Inflammatory macrophage (primary cell): ENCODE measurements around the gene KRTAP4-3.
"Not testable (repeated sequence)": the region's sequence is repeated elsewhere in the genome, so short reads cannot be mapped to it uniquely, and the experiment has no call there.

Experiments
- DNase-seq, 2 donors: peaks; one replicate each; pipeline ENCODE4 v3.0.0-alpha.2; 2020 to 2022

KRTAP4-3 gene

DNA sequence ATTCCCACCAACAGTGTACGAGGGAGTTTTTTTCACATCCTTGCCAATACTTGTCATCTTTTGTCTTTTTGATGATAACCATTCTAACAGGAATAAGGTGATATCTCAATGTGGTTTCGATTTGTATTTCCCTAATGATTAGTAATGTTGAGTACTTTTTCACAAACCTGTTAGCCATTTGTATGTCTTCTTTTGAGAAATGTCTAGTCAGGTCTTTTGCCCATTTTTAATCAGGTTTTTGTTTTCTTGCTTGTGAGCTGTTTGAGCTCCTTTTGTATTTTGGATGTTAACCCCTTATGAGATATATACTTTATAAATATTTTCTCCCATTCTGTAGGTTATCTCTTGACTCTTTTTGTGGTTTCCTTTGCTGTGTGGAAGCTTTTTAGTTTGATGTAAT lies 16.5 kb downstream of the KRTAP4-3 start:
- DNase-seq: no peak

- no peak for DNase-seq
Observed at GRCh38 chr17:41150026-41150425, 18.0 kb downstream of the KRTAP4-3 start.

- no peak for DNase-seq
Observed at GRCh38 chr17:41149652-41149985, 18.4 kb downstream of the KRTAP4-3 start, which contains the start of gene KRTAP4-5. KRTAP4-5 (minus strand) TSS chr17:41149825; CDS start chr17:41149767, 58 bp downstream.

- DNase-seq: not testable (repeated sequence)
Observed at GRCh38 chr17:41148971-41149651, 18.9 kb downstream of the KRTAP4-3 start.

- DNase-seq: no peak
Observed at GRCh38 chr17:41147531-41148204, 20.4 kb downstream of the KRTAP4-3 start.

- DNase-seq: no peak
Observed at GRCh38 chr17:41145261-41145660, 22.8 kb downstream of the KRTAP4-3 start.

DNA sequence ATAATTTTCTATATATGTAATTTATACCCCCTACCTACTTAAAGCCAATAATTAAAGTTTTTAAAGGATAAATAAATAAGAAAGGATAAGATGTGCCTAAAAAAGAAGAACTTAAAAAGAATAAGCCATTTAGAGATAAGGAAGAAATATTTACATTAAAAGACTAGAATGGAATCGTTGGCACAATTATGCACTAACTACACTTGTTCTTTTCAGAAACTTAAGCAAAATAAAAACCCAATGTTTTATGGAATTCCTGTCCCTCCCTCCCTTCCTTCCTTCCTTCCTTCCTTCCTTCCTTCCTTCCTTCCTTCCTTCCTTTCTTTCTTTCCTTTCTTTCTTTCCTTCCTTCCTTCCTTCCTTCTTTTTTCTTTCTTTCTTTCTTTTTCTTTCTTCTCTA lies 23.2 kb downstream of the KRTAP4-3 start:
- no peak for DNase-seq

GRCh38 chr17:41141361-41141760 lies 26.7 kb downstream of the KRTAP4-3 start:
- no peak for DNase-seq

DNA sequence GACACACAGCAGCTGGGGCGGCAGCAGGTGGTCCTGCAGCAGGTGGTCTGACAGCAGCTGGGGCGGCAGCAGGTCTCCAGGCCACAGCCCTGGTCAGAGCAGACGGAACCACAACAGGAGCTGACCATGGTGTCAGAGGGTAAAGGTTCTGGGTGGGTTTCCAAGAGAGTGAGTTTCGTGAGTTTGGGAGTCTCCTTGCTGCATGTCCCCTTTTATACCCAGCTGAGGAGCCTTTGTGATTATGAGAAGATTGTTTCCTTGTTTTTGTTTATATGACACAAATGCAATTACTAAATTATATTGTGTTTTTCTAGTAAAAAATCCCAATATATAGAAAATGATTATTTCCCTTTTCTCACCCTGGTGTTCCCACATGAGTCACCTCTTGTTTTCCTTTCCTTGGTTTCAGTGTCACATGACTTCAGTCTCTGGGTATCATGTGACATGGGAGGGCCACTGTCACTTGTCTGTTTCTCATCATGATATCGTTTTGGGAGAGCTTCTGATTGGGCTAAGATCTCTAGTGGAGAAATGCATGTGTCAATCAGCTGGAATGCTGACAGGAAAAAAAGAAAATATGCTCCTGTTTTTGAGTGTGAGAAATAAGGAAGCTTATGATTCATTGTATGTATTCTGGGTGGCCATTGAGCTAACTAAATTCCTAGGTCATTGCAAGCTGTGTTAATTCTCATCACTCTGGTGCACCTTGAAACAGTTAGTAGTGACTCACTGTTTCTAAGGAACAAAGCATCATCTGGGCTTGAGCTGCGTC lies 27.5 kb downstream of the KRTAP4-3 start, which contains the start of gene KRTAP4-6:
Gene KRTAP4-6, minus strand, starts transcription at position 185 of the 772 bp plus-strand sequence. Its CDS starts 57 bp downstream, at position 128.
- DNase-seq: peak in 1 of 2 donors; percentile 6

DNA sequence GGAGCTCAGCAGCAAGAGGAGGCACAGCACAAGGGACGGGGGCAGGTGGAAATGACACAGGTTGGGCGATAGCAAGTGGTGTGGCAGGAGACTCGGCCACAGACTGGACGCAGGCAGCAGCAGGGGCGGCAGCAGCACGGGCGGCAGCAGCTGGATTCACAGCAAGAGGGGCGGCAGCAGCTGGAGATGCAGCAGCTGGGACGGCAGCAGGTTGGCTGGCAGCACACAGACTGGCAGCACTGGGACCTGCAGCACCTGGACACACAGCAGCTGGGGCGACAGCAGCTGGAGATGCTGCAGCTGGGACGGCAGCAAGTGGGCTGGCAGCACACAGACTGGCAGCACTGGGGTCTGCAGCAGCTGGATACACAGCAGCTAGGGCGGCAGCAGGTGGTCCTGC lies 28.2 kb downstream of the KRTAP4-3 start:
- DNase-seq: not testable (repeated sequence)

GRCh38 chr17:41133880-41134735 lies 33.9 kb downstream of the KRTAP4-3 start:
- DNase-seq: no peak

DNA sequence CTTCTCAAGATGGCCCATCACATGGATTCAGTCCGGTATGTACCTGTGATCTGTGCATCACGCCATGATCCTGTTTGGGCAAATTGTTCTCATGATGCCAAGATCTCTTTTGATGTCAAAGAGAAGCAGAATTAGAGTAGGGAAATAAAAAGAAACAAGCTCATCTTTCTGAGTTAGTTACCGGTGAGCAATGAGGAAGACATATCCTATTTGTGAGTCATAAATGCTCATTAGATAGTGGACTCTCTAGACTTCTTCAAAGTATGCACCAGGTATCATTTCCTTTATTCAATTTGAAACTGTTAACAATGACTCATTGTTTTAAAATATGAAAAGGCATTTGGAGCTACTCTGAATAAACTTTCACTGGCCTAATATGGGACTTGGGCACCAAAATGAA lies 36.0 kb downstream of the KRTAP4-3 start:
- DNase-seq: no peak

DNA sequence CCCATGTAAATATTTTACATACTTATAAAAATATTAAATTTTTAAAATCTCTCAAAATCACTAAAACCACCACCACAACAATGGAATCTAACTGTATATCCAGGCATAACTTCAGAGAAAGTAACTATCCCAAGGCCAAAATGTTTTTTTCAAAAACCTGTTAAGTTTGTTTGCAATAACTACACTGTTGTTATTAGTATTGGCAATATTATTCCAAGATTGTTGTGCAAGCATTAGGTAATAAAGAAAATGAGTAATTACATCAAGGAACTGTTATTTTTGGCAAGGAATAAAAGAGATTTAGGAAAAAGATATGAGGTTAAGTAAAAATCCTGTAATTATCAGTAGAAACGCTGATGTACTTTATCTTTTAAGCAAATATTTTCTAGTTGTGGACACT lies 40.6 kb downstream of the KRTAP4-3 start:
- no peak for DNase-seq

DNA sequence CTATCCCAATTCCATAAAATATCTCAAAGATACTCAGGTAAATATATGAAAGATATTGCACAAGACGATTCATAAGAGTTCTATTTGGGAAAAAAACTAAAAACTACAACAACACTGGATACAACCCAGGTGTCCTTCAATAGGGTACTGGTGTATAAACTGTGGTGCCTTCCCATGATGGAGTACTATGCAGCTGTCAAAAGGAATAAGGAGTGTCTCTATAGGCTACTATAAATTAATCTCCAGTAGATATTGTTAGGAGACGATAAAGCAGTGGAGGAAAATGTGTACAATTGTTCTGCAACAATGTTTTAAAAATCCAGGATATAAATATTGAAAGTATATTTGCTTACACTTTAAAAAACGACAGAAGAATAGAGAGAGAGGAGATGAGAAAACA lies 41.6 kb downstream of the KRTAP4-3 start:
- no peak for DNase-seq

- DNase-seq: no peak
Observed at GRCh38 chr17:41125064-41125463, 43.0 kb downstream of the KRTAP4-3 start.

GRCh38 chr17:41123991-41124371 lies 44.0 kb downstream of the KRTAP4-3 start, which contains the start of gene KRTAP4-12:
KRTAP4-12 (minus strand) TSS chr17:41124182; CDS start chr17:41124122, 60 bp downstream.
- not testable (repeated sequence) for DNase-seq

- DNase-seq: not testable (repeated sequence)
Observed at GRCh38 chr17:41123292-41123990, 44.6 kb downstream of the KRTAP4-3 start.

- no peak for DNase-seq
Observed at GRCh38 chr17:41121742-41122141, 46.3 kb downstream of the KRTAP4-3 start.

DNA sequence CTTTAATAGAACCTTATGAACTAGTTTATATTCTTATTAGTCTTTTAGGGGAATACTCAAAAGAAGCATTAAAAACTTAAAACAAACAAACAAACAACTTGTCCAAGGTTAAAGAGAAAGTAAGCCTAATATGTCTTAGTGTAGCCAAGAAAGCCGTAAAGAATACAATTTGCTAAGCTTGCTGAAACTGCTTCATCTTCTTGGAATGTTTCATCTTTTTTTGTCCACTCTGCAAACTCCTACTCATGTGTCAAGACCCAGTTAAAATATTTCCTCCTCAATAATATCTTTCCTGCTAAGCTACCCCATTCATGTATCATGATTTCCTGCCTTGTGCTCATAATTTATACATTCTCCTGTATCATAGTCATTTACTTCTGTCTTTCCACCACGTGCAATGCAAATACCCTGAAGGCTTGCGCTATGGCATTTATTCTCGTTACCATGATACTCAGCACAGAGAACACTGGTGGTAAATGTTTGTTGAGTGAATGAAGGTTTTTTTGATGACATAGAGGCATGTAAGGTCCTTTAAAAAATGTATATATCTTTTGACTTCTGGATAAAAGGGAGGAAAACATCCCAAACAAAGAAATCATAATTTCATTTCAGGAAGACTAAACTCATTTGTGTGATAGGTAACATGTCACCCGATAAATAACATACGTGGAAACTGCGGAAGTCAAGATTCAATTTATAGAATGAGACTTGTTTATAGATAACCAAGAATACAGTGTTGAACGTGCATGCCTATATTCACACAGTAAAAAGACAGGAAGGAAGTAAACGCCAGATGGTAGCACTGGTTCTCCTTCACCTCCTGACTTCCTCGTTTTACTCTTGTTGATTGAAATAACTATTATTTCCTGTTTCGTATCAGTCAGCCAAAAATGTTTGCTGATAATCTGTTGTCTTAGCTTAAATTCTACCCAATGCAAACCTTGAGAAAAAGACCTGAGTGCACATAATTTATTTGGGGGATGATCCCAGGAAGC lies 48.0 kb downstream of the KRTAP4-3 start:
- peak; percentile 2 to 23 for DNase-seq

- DNase-seq: no peak
Observed at GRCh38 chr17:41118721-41119120, 49.3 kb downstream of the KRTAP4-3 start.
